Sigmoid colon (tissue), 7 donors: Measurements from ENCODE around the gene KCNF1. TPM values are rescaled to one million over a fixed set of nuclear protein-coding genes. Genes with fewer than 3 reads are reported as not detected.
A peak's percentile ranks its signal among the peaks of the same experiment; 100 is the strongest.

Experiments
- DNase-seq: peaks from one replicate; pipeline ENCODE4 v3.0.0-alpha.2; 2019
- H3K27ac ChIP-seq, 4 donors: fragments of 200-600 bp; sonication (generic); one replicate each; pipeline ENCODE4 v1.5.1; 2016 to 2019; ENCODE audit warnings: mild to moderate bottlenecking in 1 of 4
- H3K27me3 ChIP-seq, 3 donors: fragments of 200-600 bp; sonication (generic); one replicate each; pipeline ENCODE4 v1.5.1; 2019; ENCODE audit warnings: mild to moderate bottlenecking in 1 of 3
- H3K36me3 ChIP-seq, 4 donors: fragments of 200-600 bp; sonication (generic); one replicate each; pipeline ENCODE4 v1.5.1; 2016 to 2019
- H3K4me1 ChIP-seq, 4 donors: fragments of 200-600 bp; sonication (generic); one replicate each; pipeline ENCODE4 v1.5.1; 2017 to 2019
- H3K4me3 ChIP-seq, 4 donors: fragments of 200-600 bp; sonication (generic); one replicate each; pipeline ENCODE4 v1.5.1; 2017 to 2019; ENCODE audit warnings: mild to moderate bottlenecking in 2 of 4, moderate library complexity in 1 of 4
- H3K9me3 ChIP-seq, 4 donors: fragments of 200-600 bp in 3 of 4; sonication (generic) in 3 of 4; one replicate each; pipeline versions ENCODE4 v1.5.1 to v1.6.1; 2013 to 2019
- CTCF ChIP-seq, 4 experiments: fragments of 450-650 bp in 3 of 4; fragments of 200-600 bp in 1 of 4; IDR thresholded peaks; one replicate each; pipeline ENCODE4 v1.5.1; 2016 to 2019; ENCODE audit warnings: antibody characterized with exemption in 4 of 4, mild to moderate bottlenecking in 3 of 4, moderate library complexity in 2 of 4
- EP300 ChIP-seq, 4 donors: sonication (generic); formaldehyde crosslinking; IDR thresholded peaks; one replicate each; pipeline ENCODE4 v1.6.1; 2017; ENCODE audit warnings: antibody characterized with exemption in 4 of 4
- POLR2A ChIP-seq, 2 donors: fragments of 450-650 bp; IDR thresholded peaks; one replicate each; pipeline ENCODE4 v1.6.1; 2016; ENCODE audit warnings: antibody characterized with exemption in 2 of 2, mild to moderate bottlenecking in 2 of 2, moderate library complexity in 2 of 2
- POLR2AphosphoS5 ChIP-seq, 4 donors: sonication (generic); formaldehyde crosslinking; IDR thresholded peaks; one replicate each; pipeline ENCODE4 v1.6.1; 2017; ENCODE audit warnings: antibody characterized with exemption in 4 of 4
- WGBS, 2 donors: extraction: QIAGEN DNeasy Blood & Tissue Kit; methylation state at CpG; one replicate each; pipeline ENCODE4 v1.1.7; 2013; 5-methylcytosine and 5-hydroxymethylcytosine counted together
- intact Hi-C: fragments of 100-400 bp; cut with DNase I; formaldehyde crosslinking; loops from one replicate; pipeline ENCODE4 v1.15.1; 2023
- polyA plus RNA-seq, 3 donors: library from polyadenylated mRNA; stranded (reverse); fragments of 200-250 nt; gene quantifications; one replicate each; pipeline ENCODE4 v1.2.3, GENCODE V29; 2013
- total RNA-seq, 4 donors: library from RNA; depleted of rRNA; stranded (reverse); fragments of >200 nt; gene quantifications; one replicate each; pipeline ENCODE4 v1.1.0, GENCODE V29; 2016
- donor health status: healthy with polysubstance abuse.
- donor health status: Bipolar disorder and iron deficiency.
- donor health status: healthy.

The KCNF1 gene
- total and polyA plus RNA-seq, 7 donors = 0.16 to 1.4 (median 0.94) TPM; not detected in 1

- peaks cover 4 to 29% (median 16%) of the 10 kb centered on the region in 3 donors for H3K27me3 ChIP-seq
- H3K27ac ChIP-seq = peak overlapping the region in 1 of 4 donors; percentile 38
- H3K36me3 ChIP-seq = no peaks in the 10 kb centered on the region
- intact Hi-C loops = loop anchor here (5.0 to 10.0 kb wide), 2 partner anchors 81 to 212 kb away; no protein-coding TSS in a partner anchor
- WGBS, 2 donors = 86 to 89% methylated on average over 58 of the region's 58 CpGs
- peaks cover 0 to 15% (median 6%) of the 10 kb centered on the region in 4 donors for H3K4me1 ChIP-seq
- no peak overlapping the region for H3K4me3 ChIP-seq
- no peaks in the 10 kb centered on the region for H3K9me3 ChIP-seq
- TF ChIP-seq POLR2AphosphoS5 (IDR thresholded peaks at IDR 0.05) (no peak), CTCF (IDR thresholded peaks at IDR 0.05) (no peak), EP300 (IDR thresholded peaks at IDR 0.05) (no peak), POLR2A (IDR thresholded peaks at IDR 0.05) (no peak)
- peak; percentile 60 for DNase-seq
These were observed 1.2 kb downstream of the KCNF1 start for GRCh38 chr2:10912796-10913455.

- H3K27me3 ChIP-seq = peaks cover 4 to 29% (median 16%) of the 10 kb centered on the region in 3 donors
- TF ChIP-seq POLR2AphosphoS5 (IDR thresholded peaks at IDR 0.05) (no peak), POLR2A (IDR thresholded peaks at IDR 0.05) (no peak), CTCF (IDR thresholded peaks at IDR 0.05) (no peak)
- intact Hi-C loops = loop anchor here (5.0 to 10.0 kb wide), 2 partner anchors 81 to 211 kb away; no protein-coding TSS in a partner anchor
These were observed 2.0 kb downstream of the KCNF1 start for GRCh38 chr2:10913501-10914271.

GRCh38 chr2:10914272-10914693 is 2.5 kb downstream of the KCNF1 start:
- intact Hi-C loops = loop anchor here (5.0 to 10.0 kb wide), 2 partner anchors 82 to 211 kb away; no protein-coding TSS in a partner anchor
- TF ChIP-seq POLR2AphosphoS5 (IDR thresholded peaks at IDR 0.05) = no peak
- TF ChIP-seq CTCF (IDR thresholded peaks at IDR 0.05) = peak in 2 of 4 experiments; percentile 27 to 35
- WGBS, 2 donors = 9 to 29% methylated on average over 7 of the region's 7 CpGs
- DNase-seq = peak; percentile 60
- peaks cover 4 to 29% (median 16%) of the 10 kb centered on the region in 3 donors for H3K27me3 ChIP-seq
- H3K36me3 ChIP-seq = no peaks in the 10 kb centered on the region
- peaks cover 0 to 15% (median 6%) of the 10 kb centered on the region in 4 donors for H3K4me1 ChIP-seq
- peak overlapping the region in 1 of 4 donors; percentile 38 for H3K27ac ChIP-seq
- no peak overlapping the region for H3K4me3 ChIP-seq
- no peaks in the 10 kb centered on the region for H3K9me3 ChIP-seq

More at GRCh38 chr2:10913501-10914271, 2.0 kb downstream of the KCNF1 start:
- Histone ChIP-seq H3K36me3 (no peaks in the 10 kb centered on the region), H3K9me3 (no peaks in the 10 kb centered on the region), H3K27ac (peak overlapping the region in 1 of 4 donors; percentile 38), H3K4me1 (peaks cover 0 to 15% (median 6%) of the 10 kb centered on the region in 4 donors), H3K4me3 (no peak overlapping the region)
- WGBS, 2 donors = 75 to 87% methylated on average over 38 of the region's 38 CpGs
- peak; percentile 59 for DNase-seq

GRCh38 chr2:10915236-10915635 is 3.5 kb downstream of the KCNF1 start:
- H3K4me1 ChIP-seq = peaks cover 0 to 15% (median 6%) of the 10 kb centered on the region in 4 donors
- no peaks in the 10 kb centered on the region for H3K9me3 ChIP-seq
- peaks cover 4 to 29% (median 16%) of the 10 kb centered on the region in 3 donors for H3K27me3 ChIP-seq
- intact Hi-C loops = loop anchor here (10.0 kb wide), 1 partner anchor 210 kb away; no protein-coding TSS in a partner anchor
- WGBS, 2 donors = 95 to 97% methylated on average over 7 of the region's 7 CpGs
- no peaks in the 10 kb centered on the region for H3K36me3 ChIP-seq
- TF ChIP-seq POLR2A (IDR thresholded peaks at IDR 0.05) = no peak
- no peak for TF ChIP-seq EP300 (IDR thresholded peaks at IDR 0.05)
- TF ChIP-seq CTCF (IDR thresholded peaks at IDR 0.05) = no peak
- TF ChIP-seq POLR2AphosphoS5 (IDR thresholded peaks at IDR 0.05) = no peak
- no peak overlapping the region for H3K27ac ChIP-seq
- H3K4me3 ChIP-seq = no peak overlapping the region
- peak; percentile 40 for DNase-seq
